VCaP (cell line): ENCODE results near the gene C14orf119.
A peak's percentile ranks its signal among the peaks of the same experiment; 100 is the strongest.

Source experiments
- H3K27ac ChIP-seq: fragments of 450-650 bp; 2 replicates; pipeline ENCODE4 v1.5.1; 2017
- CTCF ChIP-seq: fragments of 450-650 bp; conservative IDR thresholded peaks from 2 replicates; pipeline ENCODE4 v1.5.1; 2017; ENCODE audit warnings: mild to moderate bottlenecking, moderate library complexity

The C14orf119 gene

DNA sequence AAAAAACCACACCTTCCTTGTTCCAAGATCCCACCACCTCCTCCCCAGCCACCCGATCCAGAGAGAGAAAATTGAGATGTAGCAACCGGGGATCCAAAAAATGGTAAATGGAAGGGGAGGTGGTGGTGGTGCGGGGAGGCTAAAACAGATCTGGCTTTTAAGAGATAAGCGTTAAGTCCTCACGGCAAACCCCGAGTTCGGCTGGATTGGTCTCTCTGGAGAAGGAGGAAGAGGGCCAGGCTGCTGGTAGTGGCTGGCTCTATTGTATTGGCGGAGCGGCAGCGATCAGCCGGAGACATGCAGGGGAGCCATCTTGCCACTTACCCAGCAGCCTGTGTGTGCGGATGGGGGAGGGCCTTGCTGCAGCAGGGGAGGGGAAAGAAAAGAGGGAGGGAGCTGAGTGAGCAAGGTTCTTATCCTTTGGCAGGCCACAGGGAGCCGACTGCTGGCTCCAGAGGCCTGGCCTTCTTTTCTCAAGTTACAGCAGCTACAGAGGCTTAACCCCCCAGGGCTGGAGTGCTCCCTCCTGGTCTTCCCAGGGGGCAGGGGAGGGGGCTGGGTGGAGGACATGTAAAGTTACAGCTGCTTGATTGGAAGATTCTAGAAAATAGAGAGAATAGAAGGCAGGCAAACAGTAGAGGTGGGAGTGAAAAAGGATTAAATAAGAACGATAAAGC lies 23.9 kb upstream of the C14orf119 start:
- peak overlapping the region; percentile 83 for H3K27ac ChIP-seq
- TF ChIP-seq CTCF: no peak

- TF ChIP-seq CTCF: no peak
- peak overlapping the region; percentile 83 for H3K27ac ChIP-seq
Measured at GRCh38 chr14:23071921-23072539, 23.3 kb upstream of the C14orf119 start.

- no peak overlapping the region for H3K27ac ChIP-seq
- TF ChIP-seq CTCF: no peak
Measured at GRCh38 chr14:23074906-23075305, 20.4 kb upstream of the C14orf119 start.

- peak; percentile 83 for TF ChIP-seq CTCF
- no peak overlapping the region for H3K27ac ChIP-seq
Measured at GRCh38 chr14:23076785-23077408, 18.4 kb upstream of the C14orf119 start.

DNA sequence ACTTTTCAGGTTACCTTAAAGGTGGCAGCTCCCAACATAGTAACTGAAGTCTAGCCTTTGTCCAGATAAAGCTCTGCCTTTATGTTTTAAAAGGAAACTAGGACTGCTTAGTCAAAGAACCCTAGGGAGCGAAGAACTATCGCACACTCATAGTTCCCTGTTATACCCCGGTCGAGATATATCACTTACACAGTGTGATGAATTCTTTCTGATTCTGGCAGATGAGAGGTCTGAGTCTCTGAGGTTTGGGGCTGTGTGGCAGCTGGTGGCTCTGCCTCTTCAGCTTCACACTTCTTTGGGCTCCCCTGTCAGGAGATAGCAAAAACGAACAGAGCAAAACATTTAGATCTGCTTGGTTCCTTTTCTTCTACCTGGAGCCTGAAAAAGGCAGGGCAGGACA lies 17.3 kb upstream of the C14orf119 start:
- no peak overlapping the region for H3K27ac ChIP-seq
- no peak for TF ChIP-seq CTCF

GRCh38 chr14:23078692-23079116 lies 16.6 kb upstream of the C14orf119 start:
- no peak overlapping the region for H3K27ac ChIP-seq
- no peak for TF ChIP-seq CTCF

DNA sequence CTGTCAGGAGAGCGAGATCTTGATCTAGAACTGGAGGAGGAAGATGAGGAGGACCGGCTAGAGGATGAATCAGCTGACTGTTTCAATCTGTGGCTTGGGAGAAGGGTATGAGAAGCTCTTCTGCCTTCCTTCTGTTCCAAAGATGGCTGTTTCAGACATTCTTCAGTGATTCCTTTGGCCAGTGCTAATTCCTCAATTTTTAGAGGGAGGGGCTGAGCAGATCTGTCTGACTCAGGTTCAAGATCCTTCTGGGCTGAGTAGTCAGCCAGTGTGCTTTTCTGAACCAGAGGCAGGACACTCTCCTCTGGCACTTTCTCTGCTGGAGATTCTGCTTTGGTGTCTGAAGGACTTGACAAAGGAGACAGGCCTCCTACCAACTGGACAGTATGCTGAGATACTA lies 15.6 kb upstream of the C14orf119 start:
- no peak for TF ChIP-seq CTCF
- no peak overlapping the region for H3K27ac ChIP-seq
